ENCODE measurements around the gene DOCK4.
"Not testable (repeated sequence)": the region's sequence is repeated elsewhere in the genome, so short reads cannot be mapped to it uniquely, and the experiment has no call there.

The DOCK4 gene

DNA sequence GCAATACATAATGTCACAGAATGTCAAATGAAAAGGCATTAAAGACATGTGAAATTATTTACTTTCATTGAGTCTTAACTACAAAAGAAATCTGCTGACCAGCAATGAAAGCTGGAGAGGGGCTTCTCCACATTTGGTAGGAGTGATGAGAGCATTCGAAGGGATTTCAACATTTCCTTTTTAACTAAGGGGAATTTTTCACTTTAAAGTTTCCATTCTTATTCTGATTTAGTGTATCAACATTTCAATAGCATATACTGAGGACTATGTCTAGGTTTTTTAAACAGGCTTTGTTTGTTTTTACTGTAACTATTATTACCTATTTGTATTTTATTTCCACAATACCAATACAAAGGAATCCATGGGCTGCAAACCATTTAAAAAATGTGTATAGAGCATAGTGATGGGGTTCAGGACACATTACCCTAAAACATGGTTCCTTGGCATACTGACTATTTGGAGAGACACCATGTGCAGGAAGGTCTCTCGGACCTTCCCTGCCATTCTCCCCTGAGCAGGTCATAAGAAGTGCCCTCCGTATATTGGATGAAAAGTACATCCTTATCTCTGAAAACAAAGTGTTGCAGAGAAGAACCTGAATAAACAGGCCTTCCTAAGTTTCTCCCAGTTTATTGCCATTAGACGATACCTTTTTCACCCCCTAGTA is 278.7 kb downstream of the DOCK4 start:
- DNase-seq = no peak

DNA sequence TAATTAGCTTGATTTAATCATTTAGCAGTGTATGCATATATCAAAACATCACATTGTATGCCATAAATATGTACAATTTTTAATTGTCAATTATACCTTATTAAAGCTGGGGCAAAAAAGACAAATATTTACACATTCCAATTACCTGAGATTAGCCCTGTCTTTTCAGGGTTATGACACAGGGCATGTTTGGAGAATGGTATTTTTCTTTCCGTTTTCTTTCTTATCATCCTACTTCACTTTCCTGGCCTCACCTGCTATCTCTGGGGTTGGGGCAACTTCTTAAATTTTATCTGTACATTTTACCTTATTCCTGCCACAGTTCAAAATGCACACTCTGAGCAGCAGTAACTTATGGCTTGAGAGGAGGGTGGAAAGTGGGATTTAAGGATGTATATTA is 285.9 kb downstream of the DOCK4 start:
- no peak for DNase-seq

DNA sequence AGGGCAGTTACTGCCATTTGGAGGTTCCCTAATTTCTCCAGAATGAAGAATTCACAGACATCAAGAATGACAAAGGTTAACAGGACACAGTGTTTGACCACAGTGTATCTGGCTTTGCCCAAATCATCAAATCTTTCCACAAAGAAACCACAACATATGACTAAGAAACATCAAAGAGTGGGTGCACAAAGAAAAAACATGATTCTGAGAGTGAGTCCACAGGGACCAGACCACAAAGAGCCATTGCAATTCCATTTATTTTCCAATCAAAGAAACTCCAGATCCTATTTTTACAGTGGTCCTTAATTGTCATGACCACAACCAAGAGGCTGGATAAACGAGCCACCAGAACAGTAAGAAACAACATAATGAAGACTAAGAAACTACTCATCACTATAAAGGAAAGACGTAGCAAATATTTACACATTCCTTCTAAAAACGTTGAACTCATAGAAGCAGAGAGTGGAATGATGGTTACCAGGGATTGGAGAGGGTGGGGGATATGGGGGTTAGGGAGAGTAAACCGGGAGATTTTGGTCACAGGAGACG is 286.5 kb downstream of the DOCK4 start:
- DNase-seq = no peak

DNA sequence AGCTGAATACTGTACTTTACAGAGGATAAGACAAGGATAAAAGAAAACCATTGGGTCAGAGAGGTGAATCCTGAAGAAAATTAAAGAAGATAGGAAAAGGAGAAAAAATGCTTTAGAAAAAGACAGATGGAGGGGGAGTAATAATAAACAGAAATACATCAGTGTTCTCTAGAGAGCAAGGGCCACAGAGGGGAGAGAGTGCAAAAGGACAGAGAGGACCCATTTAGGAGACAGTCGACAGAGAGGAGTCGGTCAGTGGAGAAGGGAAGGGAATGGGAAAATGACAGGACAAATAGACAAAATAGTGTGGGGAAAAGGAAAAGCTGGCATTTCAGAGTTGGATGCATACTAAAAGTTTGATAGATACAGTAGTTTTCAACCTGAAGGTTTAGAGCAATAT is 287.0 kb downstream of the DOCK4 start:
- DNase-seq = no peak

DNA sequence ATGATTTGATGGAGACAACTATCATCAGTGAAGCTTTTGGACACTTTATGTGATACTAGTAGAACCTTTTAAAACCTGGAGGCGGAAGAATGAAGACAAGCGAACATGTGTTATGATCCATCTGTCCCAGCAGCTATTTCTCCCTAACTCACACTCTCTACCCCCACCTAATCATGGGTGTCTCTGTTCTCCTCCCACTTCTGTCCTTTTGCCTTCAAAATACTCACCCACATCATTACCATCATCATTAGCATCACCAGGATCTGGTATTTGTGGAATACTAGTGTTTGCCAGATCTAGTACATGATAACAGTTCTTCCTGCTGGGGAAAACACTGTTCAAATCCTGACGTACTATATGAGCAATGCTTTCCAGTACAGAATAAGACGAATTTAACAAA is 287.7 kb downstream of the DOCK4 start:
- no peak for DNase-seq

DNA sequence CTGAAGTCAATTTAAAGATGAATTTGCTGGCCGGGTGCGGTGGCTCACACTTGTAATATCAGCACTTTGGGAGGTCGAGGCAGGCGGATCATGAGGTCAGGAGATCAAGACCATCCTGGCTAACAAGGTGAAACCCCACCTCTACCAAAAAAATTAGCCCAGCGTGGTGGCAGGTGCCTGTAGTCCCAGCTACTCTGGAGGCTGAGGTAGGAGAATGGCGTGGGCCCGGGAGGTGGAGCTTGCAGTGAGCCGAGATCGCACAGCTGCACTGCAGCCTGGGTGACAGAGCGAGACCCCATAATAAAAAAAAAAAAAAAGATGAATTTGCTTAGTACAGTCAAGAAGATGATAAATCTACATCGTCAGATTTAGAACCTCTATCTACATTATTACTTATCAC is 288.8 kb downstream of the DOCK4 start:
- not testable (repeated sequence) for DNase-seq

DNA sequence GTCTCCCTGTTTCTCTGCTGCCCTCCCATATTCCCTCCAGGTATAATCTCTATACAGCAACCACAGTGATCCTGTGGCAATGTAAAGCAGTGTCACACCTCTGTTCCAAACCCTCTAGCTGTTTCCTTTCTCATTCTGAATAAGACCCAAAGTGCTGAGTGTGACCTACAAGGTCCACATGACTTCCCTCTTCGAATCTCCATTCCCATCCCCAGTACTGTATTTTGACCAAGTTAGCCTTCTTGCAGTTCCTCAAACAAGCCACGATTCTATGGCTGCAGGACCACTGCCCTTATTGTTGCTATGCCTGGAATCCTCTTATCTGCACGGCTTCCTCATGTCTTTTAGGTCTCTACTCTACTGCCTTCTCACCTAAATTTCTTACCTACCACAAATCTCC is 291.9 kb downstream of the DOCK4 start:
- DNase-seq = no peak

DNA sequence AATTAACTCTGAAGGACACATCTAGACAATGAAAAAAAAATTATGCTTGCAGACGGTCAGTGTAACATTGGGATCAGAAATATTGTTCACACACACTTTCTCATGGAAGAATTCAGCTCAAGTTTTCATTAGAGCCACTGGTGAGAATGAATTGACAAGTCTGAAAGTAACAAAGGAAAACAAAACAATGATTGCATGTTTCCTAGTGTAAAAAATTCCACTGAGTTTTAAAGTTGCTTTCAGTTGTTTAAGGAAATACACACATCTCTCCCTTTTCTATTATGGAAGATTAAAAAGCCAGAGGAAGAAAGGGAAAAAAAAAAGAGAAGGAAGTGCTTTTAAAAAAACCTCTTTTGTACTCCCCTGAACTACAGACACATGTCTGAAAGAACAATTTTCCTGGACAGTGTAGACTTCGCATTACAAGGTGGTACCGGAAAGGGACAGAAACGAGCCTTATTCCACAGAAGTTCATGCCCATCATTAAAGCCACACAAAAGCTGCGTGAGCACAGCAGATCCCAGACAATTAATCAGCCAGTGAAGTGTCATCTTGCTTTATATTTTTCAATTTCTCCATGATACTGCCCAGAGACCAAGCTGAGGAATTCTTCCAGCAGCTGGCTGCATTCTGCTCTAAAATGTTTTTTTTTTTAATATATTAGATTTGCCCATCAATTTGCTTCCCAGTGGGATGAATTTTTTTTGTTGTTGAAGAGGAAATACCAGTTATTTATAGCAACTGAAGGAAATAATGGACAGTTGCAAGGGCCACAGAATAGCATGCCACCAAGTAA is 294.8 kb downstream of the DOCK4 start:
- no peak for DNase-seq

DNA sequence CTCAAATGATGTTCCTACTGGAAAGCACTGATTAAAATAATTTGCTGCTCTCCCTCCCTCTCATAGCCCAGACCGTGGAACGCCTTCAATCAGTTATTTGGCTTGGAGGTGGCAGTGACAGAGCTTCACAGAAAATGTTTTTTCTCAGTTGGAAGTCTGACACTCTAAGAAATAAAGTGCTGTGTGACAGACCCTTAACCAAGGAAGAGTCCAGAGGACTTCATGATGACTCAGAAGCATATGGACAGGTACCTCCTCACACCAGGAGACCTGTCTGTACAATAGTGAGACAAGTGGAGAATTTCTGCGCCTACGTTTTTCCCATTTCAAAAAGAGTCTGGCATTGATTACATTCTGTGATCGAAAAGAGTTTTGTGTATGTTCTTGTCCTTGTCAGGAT is 295.5 kb downstream of the DOCK4 start:
- DNase-seq = no peak

DNA sequence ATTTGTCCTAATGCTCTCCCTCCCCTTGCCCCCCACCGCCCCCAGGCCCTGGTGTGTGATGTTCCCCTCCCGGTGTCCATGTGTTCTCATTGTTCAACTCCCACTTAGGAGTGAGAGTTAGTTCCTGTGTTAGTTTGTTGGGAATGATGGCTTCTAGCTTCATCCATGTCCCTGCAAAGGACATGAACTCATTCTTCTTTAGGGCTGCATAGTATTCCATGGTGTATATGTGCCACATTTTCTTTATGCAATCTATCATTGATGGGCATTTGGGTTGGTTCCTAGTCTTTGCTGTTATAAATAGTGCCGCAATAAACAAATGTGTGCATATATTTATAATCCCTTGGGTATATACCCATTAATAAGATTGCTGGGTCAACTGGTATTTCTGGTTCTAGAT is 297.5 kb downstream of the DOCK4 start:
- not testable (repeated sequence) for DNase-seq

DNA sequence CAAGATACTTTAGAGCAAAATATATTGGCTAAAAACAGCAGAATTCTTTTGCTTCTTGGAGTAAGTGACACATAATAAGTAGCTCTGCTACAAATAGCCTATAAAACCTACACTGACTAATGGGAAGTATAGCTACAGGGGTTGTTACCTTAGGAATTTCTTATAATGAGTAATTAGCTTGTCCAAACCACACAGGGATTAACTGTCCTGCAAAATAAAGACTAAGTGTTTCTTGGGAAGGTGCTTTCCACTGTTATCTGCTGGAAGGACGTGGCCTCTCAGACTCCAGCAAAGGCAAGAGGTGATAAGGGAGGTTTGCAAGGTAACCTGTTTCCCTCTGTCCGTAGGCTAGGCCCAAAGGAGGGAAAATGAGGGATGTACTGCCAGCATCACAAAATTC is 302.4 kb downstream of the DOCK4 start:
- DNase-seq = no peak

DNA sequence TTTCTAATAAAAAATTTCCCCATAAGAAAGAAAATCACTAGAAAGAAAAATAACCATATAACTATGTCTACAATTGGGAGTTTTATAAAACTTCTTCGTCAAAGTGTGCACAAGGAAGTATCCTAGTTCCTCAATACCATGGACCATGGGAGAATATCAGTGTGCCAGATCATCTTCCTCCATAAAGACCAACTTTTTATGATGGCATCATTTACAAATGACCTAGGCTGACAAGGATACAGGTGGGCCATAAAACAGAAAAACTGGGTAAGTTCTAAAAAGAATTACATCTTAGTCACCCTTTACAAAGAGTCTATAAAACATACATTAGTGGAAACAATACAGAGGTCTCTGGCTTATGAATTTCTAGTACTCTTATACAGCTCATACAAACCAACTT is 303.2 kb downstream of the DOCK4 start:
- no peak for DNase-seq

DNA sequence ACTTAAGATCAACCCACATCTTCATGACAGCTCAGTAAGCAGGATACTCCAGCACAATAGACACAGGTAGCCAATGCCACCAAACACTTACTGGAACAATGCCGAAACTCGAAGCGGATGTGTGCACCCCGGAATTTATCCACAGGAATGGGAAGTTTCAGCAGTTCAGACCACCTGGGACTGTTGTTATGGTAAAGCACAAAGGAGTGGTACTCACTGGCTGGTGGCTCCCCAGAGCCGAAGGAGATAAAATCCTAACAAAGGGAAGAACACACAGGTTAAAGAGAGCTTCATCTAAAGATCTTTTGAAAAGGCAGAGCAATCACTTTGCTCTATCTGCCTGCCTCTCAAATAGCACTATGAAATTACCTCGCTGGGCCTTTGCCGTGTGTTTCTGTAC is 305.9 kb downstream of the DOCK4 start:
- DNase-seq = no peak

DNA sequence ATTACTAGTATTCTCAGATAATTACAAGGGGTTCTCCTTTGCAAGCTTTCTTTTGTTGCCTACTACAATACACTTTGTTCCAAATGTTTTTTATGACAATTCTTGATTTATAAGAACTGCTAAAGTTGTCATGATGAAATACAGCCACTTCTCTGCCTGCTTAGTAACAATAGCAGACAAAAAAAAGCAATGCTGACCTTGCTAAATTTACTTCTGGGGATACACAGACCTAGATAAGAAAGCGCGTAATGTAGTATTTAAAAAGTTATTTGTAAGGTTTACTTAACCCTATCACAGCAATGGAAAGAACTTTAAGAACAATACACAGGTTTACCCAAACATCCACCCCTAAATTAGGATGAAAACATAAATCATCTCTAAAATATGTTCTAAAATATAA is 311.1 kb downstream of the DOCK4 start:
- DNase-seq = no peak

DNA sequence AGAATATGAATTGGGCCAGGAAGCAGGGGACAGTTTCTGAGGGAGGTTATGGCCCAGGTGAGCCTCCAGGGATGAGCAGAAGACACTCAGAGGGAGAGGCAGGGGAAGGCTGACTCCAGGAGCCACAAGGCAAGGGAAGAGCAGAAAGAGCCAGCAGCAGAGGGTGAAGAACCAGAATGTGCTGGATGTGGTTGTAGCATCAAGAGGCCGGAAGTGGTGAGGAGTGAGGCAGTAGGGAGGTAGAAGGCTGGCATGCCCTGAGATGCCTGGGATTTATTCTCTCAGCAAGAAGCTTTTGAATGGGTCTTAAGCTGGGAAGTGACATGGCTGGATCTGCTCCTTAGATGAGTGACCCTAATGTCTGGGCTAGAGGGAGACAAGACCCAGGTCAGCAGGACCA is 311.7 kb downstream of the DOCK4 start:
- DNase-seq = no peak

DNA sequence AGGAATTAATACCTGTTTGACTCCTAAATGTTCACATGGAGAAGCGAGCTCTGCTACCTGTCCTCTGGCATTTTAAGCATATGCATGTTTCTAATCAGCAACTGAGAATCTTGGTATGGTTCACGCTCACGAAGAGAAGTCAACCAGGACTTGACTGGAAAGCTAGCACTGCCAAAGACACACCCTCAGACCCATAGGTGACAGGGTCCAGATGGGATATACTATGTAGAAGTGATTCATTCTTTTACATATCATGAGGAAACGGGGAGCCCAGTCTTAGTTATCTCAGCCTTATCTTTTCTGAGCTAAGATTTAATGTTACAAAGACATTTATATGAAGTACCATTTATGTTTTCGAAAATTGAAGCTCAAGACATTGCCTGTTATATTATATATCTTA is 313.0 kb downstream of the DOCK4 start:
- no peak for DNase-seq

DNA sequence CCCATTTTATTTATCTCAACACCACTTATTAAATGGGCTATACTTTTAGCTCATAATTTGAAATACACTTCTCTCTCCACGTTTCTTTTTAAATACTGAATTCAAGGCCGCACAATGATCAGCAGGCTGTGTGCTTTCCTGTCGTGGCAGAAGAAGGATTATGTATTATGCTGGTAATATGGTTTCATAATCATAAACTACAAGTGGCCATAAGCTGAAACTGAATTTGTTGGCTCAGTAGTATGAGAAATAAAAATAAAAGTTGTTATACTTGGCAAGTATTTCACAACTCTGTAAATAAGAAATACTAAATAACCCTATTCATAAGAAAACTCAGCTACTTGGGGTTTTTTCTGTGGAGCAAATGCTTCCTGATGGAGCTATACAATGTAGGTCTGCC is 313.6 kb downstream of the DOCK4 start:
- DNase-seq = no peak

DNA sequence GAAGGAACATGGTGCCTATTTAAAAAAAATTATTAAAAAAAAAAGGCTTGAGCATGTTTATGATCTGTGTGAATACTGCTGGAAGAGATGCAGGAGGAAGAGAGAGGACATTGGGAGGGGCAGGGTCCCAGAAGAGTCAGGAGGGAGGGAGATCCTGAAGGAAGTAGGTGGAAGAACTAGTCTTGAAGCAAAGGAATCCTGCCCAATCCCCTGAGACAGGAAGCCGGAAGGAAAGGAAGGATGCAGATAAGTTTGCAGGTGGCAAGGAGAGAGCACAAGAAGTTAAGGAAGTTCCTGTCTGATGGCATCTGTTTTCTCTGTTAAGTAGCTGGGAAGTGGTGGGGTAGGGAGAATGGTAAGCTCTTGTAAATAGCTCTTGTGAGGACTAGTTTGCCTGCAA is 318.5 kb downstream of the DOCK4 start:
- DNase-seq = no peak

DNA sequence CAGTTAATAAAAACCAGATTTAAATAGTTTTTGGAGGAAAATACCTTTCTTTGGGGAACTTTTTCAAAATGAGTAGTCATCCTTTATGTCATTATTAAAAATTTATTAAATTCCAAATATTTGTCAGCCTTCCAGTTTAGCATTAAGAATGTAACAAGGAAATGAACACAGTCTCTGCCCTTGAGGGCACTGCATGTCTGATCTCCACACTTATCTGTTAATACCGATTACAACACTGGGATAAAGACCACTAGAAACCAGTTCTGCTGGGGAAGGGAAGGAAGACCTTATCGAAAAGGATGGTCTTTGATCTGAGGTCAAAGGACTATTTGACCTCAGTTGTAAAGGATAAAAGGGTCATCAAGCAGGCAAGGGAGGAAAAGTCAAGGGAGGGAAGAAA is 320.0 kb downstream of the DOCK4 start:
- no peak for DNase-seq

DNA sequence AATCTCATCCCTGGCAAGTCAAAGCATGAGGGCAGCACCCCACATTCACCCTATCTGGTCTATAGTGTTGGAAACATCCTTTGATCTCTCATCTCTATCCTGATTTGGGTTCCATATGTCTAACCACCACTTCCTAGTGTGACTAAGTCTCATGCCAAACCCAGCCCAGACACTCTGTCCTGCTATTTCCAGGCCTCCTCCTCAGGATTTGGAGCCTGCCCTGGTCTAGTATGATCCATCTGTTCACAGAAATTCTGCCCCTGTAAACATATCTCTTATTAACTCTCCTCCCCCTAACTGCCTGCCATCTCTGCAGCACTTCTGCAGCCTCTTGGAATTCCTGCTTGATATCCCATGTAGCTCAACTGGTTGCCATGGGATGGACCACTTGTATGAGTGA is 323.0 kb downstream of the DOCK4 start:
- DNase-seq = no peak

DNA sequence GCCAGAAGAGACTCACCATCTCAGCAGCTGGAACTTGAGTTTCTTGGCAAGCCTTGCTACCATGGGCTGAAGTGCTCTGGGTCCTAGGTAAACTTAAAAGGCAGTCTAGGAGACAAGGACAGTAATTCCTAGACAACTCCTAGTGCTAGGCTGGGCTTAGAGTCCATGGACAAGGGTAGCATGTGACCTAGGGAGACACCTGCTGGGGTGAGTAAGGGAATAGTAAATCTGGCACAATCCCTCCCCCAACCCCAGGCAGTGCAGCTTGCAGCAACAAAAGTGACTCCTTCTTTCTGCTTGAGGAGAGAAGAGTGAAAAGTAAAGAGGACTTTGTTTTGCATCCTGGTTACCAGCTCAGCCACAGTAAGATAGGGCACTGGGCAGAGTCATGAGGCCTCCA is 327.4 kb downstream of the DOCK4 start:
- DNase-seq = no peak

DNA sequence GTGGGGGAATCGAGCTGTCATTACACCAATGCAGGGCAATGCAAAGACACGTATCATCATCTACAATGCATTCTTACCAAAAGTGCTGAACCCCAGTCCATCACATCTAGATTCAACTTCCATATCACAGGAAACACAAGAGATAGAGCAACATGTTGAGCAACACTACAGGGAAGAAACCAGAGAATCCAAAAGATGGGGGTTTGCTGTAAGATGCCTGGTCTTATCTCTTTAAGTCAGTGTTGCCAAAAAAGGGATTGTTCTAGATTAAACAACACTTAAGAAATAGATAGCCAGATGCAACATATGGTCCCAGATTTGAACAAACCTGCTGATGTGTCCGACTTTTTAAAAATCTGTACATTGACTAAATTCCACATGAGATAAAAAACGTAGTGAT is 328.3 kb downstream of the DOCK4 start:
- DNase-seq = no peak

DNA sequence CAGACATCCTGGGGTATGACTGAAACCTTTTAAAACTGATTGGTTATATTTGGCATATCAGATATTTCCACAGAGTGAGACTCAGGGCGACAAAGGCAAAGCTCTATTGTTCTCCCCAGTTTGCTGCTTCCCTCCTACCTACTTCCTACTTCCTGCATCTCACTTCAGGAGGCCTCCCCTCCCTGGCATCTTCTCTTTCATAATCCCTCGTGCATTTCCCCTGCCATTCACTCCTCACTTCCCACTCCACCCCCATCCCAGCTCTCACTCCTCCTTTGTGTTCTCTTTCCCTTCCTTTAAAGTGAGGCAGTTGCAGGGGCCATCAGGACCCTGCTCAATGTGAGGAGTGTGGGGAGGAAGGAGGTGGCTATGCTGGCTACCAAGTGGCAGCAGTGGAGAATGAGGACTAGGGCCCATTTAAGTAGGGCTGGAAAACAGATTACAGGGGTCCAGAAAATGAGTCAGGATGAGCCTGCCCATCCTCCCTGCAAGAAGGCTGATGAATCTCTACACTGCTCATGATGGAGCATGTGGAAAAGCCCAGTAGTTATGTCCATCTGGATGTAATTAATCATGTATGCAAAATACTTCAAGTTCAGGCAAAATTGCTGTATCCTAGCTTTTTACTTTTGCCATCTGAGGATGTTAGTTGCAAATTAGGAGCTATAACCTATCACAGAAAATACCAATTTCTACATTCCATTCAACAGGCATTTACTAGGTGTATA is 332.1 kb downstream of the DOCK4 start:
- DNase-seq = no peak

DNA sequence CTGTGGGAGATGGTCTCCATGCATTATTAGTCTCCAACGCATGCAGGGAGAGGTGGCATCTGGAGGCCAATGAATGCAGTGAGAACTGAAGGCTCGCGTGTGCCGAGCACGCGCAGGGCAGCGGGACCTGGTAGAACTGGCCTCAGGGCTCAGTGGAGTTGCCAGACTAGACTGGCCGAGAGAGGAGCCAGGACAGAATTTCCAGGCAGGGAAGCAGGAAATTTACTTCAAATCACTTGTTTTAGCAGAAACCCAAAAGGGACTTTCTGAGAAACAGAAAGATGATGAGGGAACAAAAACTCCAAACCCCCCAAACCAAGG is 332.9 kb downstream of the DOCK4 start:
- no peak for DNase-seq

Measured in stimulated activated CD4-positive, alpha-beta T cell treated with anti-CD3 and anti-CD28 coated beads, Interleukin-12 subunit alpha, Interleukin-12 subunit beta, amount 100 ng/mL, for 4 hours (primary cell).